ENCODE measurements around the gene SNX3.

DNA sequence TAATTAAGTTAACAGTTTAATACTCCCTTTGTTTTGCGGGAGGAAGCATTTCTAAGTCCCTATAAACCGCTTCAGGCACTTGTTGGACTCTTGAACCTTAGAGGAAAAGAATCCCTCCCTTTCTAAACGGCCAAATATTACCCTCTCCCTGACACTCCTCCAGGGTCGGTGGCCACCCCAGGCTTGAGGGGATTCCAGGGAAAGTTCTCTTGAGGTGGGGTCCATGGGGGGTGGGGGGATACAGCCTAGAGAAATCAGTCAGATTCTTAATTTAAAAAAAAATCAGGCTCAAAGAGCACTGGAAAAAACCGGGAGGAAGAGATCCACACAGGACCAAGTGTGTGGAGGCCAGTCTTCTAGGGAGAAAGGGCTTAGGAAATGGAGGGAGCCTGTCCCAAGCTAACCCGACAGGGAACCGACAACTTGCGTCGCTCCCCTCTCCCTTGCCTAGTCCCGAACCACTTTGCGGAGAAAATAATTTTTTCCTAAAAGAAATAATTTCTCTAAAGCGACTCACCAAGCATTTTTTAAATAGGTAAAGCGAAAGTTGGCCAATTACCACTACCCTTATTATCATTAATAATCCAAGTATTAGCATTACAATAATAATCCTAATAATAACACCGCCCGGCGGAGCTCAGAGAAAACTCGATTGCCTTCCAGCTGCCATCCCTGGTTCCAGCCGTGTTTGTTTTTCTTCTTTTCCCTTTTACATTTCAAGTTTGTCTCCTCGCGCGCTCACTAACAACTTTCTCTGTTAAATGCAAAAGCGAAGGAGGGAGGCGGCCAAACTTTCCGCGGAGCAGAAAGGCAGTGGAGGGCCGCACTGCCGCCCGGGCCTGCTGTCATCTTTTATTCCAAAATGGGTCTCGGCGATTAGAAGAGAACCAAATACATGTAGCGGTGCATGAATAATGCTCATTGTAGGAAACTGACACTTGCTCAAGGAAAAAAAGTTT, 90.2 kb downstream of the SNX3 start:
- TF ChIP-seq BACH2 (CRISPR knock-in tag; IDR thresholded peaks at IDR 0.05; ENCODE audit: borderline replicate concordance) (no peak), ARNTL (CRISPR knock-in tag; IDR thresholded peaks at IDR 0.05; ENCODE audit: borderline replicate concordance, low read depth) (no peak), ISL1 (CRISPR knock-in tag; IDR thresholded peaks at IDR 0.05) (no peak), CSDC2 (CRISPR knock-in tag; IDR thresholded peaks at IDR 0.05) (no peak), TCF4 (CRISPR knock-in tag; IDR thresholded peaks at IDR 0.05; ENCODE audit: borderline replicate concordance) (no peak), RARB (CRISPR knock-in tag; IDR thresholded peaks at IDR 0.05) (no peak), ZC3H10 (CRISPR knock-in tag; IDR thresholded peaks at IDR 0.05) (no peak), TOX (CRISPR knock-in tag; IDR thresholded peaks at IDR 0.05; ENCODE audit: borderline replicate concordance) (no peak), ZNF70 (CRISPR knock-in tag; IDR thresholded peaks at IDR 0.05) (no peak)

All from SK-N-SH treated with all-trans-retinoic acid at 6 μM for 48 hours (cell line).